H1 (cell line): ENCODE measurements around the gene ASPA.
"Not testable (repeated sequence)": the region's sequence is repeated elsewhere in the genome, so short reads cannot be mapped to it uniquely, and the experiment has no call there.

ENCODE experiments used
- EGR1 ChIP-seq: IDR thresholded peaks from 2 replicates; pipeline ENCODE4 v1.6.1; 2011; ENCODE audit warnings: low read depth, low read length, borderline replicate concordance
- EZH2 ChIP-seq: fragments of 200-600 bp; sonication (generic); IDR thresholded peaks from 2 replicates; pipeline ENCODE4 v1.7.1; 2012; ENCODE audit warnings: low read depth, mild to moderate bottlenecking, moderate library complexity, low read length, inconsistent platforms; ENCODE audit not compliant: severe bottlenecking
- HDAC2 ChIP-seq, 2 experiments: fragments of 300-600 bp in 1 of 2; sonication (generic) in 1 of 2; IDR thresholded peaks; 2 replicates each; pipeline ENCODE4 v1.6.1; 2011 to 2012; ENCODE audit warnings: low read depth in 2 of 2, low read length in 2 of 2, mild to moderate bottlenecking in 2 of 2, moderate library complexity in 2 of 2, borderline replicate concordance in 1 of 2, inconsistent platforms in 1 of 2
- HDAC6 ChIP-seq: IDR thresholded peaks from one replicate; pipeline ENCODE4 v1.7.1; 2012; ENCODE audit warnings: low read depth, mild to moderate bottlenecking, inconsistent platforms, low read length, moderate library complexity
- PHF8 ChIP-seq: fragments of 200-600 bp; sonication (generic); conservative IDR thresholded peaks from 2 replicates; pipeline ENCODE4 v1.7.1; 2012; ENCODE audit warnings: low read depth, mild to moderate bottlenecking, inconsistent platforms, low read length, moderate library complexity
- POLR2AphosphoS5 ChIP-seq: IDR thresholded peaks from 2 replicates; pipeline ENCODE4 v1.6.1; 2011; ENCODE audit warnings: low read depth, low read length
- TAF1 ChIP-seq: IDR thresholded peaks from 2 replicates; pipeline ENCODE4 v1.6.1; 2011; ENCODE audit warnings: mild to moderate bottlenecking, low read depth, low read length
- TF ChIP-seq, protein P1 (sequence below): IDR thresholded peaks from 2 replicates; pipeline ENCODE4 v1.6.1; 2012; ENCODE audit warnings: low read length, inconsistent platforms
- TF ChIP-seq, protein P2 (sequence below), 3 experiments: IDR thresholded peaks; 1 replicate in 2 of 3; 2 replicates in 1 of 3; pipeline versions ENCODE4 v1.5.1 to v1.6.1; 2011; ENCODE audit warnings: low read length in 3 of 3, mild to moderate bottlenecking in 3 of 3, inconsistent platforms in 2 of 3, low read depth in 1 of 3, moderate library complexity in 1 of 3; ENCODE audit not compliant: insufficient read depth in 1 of 3; ENCODE audit errors: control extremely low read depth in 1 of 3

DNA sequence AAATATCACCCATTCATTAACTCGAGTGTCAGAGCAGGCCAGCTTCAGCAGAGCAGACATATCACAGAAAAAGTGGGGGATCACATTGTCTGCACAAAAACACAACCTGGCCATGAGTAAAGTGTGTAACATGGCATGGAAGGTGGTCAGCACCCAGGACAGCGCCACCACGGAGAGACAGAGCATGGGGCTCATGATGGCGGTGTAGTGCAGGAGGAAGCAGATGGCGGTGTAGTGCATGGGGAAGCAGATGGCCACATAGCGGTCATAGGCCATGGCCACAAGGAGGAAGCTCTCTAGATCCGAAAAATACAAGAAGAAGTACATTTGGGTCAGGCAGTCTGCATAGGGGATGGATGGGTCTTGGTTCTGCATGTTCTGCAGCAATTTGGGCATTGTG lies 42.6 kb upstream of the ASPA start:
- TF ChIP-seq TAF1; HDAC6; POLR2AphosphoS5; HDAC2 (IDR thresholded peaks at IDR 0.05; ENCODE audit: borderline replicate concordance in 1 of 2, low read depth in 2 of 2, low read length in 2 of 2); PHF8; EGR1; EZH2: not testable (repeated sequence)
- TF ChIP-seq, protein P1, sequence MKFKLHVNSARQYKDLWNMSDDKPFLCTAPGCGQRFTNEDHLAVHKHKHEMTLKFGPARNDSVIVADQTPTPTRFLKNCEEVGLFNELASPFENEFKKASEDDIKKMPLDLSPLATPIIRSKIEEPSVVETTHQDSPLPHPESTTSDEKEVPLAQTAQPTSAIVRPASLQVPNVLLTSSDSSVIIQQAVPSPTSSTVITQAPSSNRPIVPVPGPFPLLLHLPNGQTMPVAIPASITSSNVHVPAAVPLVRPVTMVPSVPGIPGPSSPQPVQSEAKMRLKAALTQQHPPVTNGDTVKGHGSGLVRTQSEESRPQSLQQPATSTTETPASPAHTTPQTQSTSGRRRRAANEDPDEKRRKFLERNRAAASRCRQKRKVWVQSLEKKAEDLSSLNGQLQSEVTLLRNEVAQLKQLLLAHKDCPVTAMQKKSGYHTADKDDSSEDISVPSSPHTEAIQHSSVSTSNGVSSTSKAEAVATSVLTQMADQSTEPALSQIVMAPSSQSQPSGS, result not testable (repeated sequence)
- TF ChIP-seq, protein P2, sequence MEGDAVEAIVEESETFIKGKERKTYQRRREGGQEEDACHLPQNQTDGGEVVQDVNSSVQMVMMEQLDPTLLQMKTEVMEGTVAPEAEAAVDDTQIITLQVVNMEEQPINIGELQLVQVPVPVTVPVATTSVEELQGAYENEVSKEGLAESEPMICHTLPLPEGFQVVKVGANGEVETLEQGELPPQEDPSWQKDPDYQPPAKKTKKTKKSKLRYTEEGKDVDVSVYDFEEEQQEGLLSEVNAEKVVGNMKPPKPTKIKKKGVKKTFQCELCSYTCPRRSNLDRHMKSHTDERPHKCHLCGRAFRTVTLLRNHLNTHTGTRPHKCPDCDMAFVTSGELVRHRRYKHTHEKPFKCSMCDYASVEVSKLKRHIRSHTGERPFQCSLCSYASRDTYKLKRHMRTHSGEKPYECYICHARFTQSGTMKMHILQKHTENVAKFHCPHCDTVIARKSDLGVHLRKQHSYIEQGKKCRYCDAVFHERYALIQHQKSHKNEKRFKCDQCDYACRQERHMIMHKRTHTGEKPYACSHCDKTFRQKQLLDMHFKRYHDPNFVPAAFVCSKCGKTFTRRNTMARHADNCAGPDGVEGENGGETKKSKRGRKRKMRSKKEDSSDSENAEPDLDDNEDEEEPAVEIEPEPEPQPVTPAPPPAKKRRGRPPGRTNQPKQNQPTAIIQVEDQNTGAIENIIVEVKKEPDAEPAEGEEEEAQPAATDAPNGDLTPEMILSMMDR (IDR thresholded peaks at IDR 0.05; ENCODE audit: control extremely low read depth in 1 of 3, insufficient read depth in 1 of 3, low read depth in 1 of 3, low read length in 3 of 3), result not testable (repeated sequence)
